ENCODE data around the gene VSTM2A. TPM values are rescaled to one million over a fixed set of nuclear protein-coding genes. Genes with fewer than 3 reads are reported as not detected.

The VSTM2A gene
- total and polyA plus RNA-seq, 4 donors, result not detected

DNA sequence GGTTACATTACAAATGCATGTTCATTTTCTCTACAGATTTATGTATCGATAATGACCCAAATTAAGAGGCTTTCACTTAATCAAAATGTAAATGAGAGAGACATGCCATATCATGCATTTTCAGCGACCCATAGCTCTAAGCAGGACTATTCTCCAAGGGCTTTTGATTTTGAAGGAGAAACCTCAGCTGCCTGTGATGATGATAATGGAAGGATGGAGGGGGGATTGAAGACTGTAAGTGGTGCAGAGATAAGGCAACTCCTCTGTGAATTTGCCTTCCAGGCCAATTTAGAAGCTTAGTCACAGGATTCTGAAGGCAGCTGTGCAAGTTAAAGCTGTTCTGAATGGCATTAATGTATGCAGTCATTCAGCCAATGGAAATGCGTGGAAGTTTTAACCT, 8.3 kb downstream of the VSTM2A start (continued):
- TF ChIP-seq, protein P1, sequence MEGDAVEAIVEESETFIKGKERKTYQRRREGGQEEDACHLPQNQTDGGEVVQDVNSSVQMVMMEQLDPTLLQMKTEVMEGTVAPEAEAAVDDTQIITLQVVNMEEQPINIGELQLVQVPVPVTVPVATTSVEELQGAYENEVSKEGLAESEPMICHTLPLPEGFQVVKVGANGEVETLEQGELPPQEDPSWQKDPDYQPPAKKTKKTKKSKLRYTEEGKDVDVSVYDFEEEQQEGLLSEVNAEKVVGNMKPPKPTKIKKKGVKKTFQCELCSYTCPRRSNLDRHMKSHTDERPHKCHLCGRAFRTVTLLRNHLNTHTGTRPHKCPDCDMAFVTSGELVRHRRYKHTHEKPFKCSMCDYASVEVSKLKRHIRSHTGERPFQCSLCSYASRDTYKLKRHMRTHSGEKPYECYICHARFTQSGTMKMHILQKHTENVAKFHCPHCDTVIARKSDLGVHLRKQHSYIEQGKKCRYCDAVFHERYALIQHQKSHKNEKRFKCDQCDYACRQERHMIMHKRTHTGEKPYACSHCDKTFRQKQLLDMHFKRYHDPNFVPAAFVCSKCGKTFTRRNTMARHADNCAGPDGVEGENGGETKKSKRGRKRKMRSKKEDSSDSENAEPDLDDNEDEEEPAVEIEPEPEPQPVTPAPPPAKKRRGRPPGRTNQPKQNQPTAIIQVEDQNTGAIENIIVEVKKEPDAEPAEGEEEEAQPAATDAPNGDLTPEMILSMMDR (IDR thresholded peaks at IDR 0.05; ENCODE audit: low read depth, low read length, missing input control), result no peak
- TF ChIP-seq, protein P2, sequence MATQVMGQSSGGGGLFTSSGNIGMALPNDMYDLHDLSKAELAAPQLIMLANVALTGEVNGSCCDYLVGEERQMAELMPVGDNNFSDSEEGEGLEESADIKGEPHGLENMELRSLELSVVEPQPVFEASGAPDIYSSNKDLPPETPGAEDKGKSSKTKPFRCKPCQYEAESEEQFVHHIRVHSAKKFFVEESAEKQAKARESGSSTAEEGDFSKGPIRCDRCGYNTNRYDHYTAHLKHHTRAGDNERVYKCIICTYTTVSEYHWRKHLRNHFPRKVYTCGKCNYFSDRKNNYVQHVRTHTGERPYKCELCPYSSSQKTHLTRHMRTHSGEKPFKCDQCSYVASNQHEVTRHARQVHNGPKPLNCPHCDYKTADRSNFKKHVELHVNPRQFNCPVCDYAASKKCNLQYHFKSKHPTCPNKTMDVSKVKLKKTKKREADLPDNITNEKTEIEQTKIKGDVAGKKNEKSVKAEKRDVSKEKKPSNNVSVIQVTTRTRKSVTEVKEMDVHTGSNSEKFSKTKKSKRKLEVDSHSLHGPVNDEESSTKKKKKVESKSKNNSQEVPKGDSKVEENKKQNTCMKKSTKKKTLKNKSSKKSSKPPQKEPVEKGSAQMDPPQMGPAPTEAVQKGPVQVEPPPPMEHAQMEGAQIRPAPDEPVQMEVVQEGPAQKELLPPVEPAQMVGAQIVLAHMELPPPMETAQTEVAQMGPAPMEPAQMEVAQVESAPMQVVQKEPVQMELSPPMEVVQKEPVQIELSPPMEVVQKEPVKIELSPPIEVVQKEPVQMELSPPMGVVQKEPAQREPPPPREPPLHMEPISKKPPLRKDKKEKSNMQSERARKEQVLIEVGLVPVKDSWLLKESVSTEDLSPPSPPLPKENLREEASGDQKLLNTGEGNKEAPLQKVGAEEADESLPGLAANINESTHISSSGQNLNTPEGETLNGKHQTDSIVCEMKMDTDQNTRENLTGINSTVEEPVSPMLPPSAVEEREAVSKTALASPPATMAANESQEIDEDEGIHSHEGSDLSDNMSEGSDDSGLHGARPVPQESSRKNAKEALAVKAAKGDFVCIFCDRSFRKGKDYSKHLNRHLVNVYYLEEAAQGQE (IDR thresholded peaks at IDR 0.05), result no peak

DNA sequence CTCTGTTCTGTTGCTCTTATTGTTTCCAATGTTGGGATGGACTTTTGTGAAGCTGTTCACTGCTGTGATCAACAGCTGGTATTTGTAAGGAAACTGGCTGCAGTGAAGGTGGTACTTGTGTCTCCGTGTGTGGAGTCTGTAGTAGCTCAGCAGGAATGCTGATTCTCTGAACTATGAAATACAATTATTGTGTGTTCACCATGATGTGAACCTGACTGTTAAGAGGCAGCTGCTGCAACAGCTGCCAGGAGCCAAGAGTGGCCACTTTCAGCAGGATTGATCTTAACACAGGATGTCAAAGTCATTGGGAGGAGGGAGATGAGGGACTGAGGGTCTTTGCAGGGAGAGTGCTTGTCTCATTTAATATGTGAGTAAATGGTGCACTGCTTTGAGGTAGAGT, 13.9 kb downstream of the VSTM2A start:
- H3K27ac ChIP-seq (ENCODE audit: low read depth in 1 of 2, low read length in 2 of 2), result no peak overlapping the region
- TF ChIP-seq, protein P3, sequence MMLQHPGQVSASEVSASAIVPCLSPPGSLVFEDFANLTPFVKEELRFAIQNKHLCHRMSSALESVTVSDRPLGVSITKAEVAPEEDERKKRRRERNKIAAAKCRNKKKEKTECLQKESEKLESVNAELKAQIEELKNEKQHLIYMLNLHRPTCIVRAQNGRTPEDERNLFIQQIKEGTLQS (IDR thresholded peaks at IDR 0.05), result no peak

DNA sequence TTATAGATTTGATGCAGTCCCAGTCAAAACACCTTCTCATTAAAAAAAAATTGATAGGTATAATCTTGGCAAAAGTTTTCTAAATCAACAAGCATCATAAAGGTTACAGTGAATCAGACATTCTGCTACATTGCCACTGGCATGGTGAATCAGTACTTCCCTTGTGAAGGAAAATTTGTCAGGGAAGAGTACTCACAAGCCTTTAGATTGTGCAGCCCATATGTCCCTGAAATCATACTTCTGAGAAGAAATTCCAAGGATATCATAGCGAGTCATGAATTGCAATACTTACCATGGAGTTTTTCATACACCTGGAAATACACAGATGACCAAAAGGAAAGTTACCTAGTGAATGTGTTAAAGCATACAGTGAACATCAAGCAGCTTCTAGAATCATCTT, 17.2 kb downstream of the VSTM2A start:
- no peaks in the 10 kb centered on the region for H3K4me1 ChIP-seq (ENCODE audit: control insufficient read depth in 4 of 4, insufficient read depth in 4 of 4, low read length in 3 of 4)
- TF ChIP-seq NR2F2 (IDR thresholded peaks at IDR 0.05), result no peak
- TF ChIP-seq, protein P4, sequence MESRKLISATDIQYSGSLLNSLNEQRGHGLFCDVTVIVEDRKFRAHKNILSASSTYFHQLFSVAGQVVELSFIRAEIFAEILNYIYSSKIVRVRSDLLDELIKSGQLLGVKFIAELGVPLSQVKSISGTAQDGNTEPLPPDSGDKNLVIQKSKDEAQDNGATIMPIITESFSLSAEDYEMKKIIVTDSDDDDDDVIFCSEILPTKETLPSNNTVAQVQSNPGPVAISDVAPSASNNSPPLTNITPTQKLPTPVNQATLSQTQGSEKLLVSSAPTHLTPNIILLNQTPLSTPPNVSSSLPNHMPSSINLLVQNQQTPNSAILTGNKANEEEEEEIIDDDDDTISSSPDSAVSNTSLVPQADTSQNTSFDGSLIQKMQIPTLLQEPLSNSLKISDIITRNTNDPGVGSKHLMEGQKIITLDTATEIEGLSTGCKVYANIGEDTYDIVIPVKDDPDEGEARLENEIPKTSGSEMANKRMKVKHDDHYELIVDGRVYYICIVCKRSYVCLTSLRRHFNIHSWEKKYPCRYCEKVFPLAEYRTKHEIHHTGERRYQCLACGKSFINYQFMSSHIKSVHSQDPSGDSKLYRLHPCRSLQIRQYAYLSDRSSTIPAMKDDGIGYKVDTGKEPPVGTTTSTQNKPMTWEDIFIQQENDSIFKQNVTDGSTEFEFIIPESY (IDR thresholded peaks at IDR 0.05), result no peak
- no peak for TF ChIP-seq RXRA (IDR thresholded peaks at IDR 0.05)
- no peak for TF ChIP-seq HNF4A (conservative IDR thresholded peaks at IDR 0.05)
- TF ChIP-seq FOXA2 (IDR thresholded peaks at IDR 0.05), result no peak
- TF ChIP-seq, protein P3 (IDR thresholded peaks at IDR 0.05), result no peak
- no peak overlapping the region for H3K4me3 ChIP-seq (ENCODE audit: low read depth in 1 of 3, low read length in 3 of 3)
- H3K9ac ChIP-seq (ENCODE audit: low read depth in 1 of 2, low read length in 2 of 2), result no peak overlapping the region
- H3K27me3 ChIP-seq (ENCODE audit: control insufficient read depth in 4 of 4, insufficient read depth in 4 of 4, low read length in 3 of 4), result no peaks in the 10 kb centered on the region
- DNase-seq (ENCODE audit: low spot score), result no peak
- 64% methylated on average over 1 of the region's 1 CpG for WGBS
- H3K27ac ChIP-seq (ENCODE audit: low read depth in 1 of 2, low read length in 2 of 2), result no peak overlapping the region
- H3K9me3 ChIP-seq (ENCODE audit: control insufficient read depth in 4 of 4, low read length in 3 of 4), result no peaks in the 10 kb centered on the region
- no peaks in the 10 kb centered on the region for H3K36me3 ChIP-seq (ENCODE audit: control insufficient read depth in 4 of 4, insufficient read depth in 3 of 4, low read depth in 1 of 4, low read length in 3 of 4)

More for the DNA sequence above, 13.9 kb downstream of the VSTM2A start:
- 25% methylated on average over 1 of the region's 1 CpG for WGBS
- no peaks in the 10 kb centered on the region for H3K9me3 ChIP-seq (ENCODE audit: control insufficient read depth in 4 of 4, low read length in 3 of 4)
- no peaks in the 10 kb centered on the region for H3K27me3 ChIP-seq (ENCODE audit: control insufficient read depth in 4 of 4, insufficient read depth in 4 of 4, low read length in 3 of 4)
- no peaks in the 10 kb centered on the region for H3K36me3 ChIP-seq (ENCODE audit: control insufficient read depth in 4 of 4, insufficient read depth in 3 of 4, low read depth in 1 of 4, low read length in 3 of 4)
- no peaks in the 10 kb centered on the region for H3K4me1 ChIP-seq (ENCODE audit: control insufficient read depth in 4 of 4, insufficient read depth in 4 of 4, low read length in 3 of 4)
- no peak overlapping the region for H3K4me3 ChIP-seq (ENCODE audit: low read depth in 1 of 3, low read length in 3 of 3)
- DNase-seq (ENCODE audit: low spot score), result no peak
- no peak overlapping the region for H3K9ac ChIP-seq (ENCODE audit: low read depth in 1 of 2, low read length in 2 of 2)

Measured in liver (tissue), 9 donors.